NT2/D1 (cell line): Measurements from ENCODE around the gene SMG6.

Source experiments
- YY1 ChIP-seq: IDR thresholded peaks from 2 replicates; pipeline ENCODE4 v1.6.1; 2011; ENCODE audit not compliant: insufficient read length, insufficient read depth
- ZNF274 ChIP-seq: IDR thresholded peaks from 2 replicates; pipeline ENCODE4 v1.6.1; 2011; ENCODE audit warnings: mild to moderate bottlenecking, low read depth, low read length

GRCh38 chr17:2338315-2338657 is 34.7 kb upstream of the SMG6 start:
- no peak for TF ChIP-seq ZNF274
- TF ChIP-seq YY1 = no peak
